Muscle layer of colon (tissue), 2 donors: ENCODE measurements around the gene SCMH1.

Source experiments
- H3K27ac ChIP-seq: one replicate; pipeline ENCODE4 v1.7.0; 2013; ENCODE audit warnings: low read depth, mild to moderate bottlenecking, low read length, moderate library complexity
- H3K27me3 ChIP-seq, 2 donors: one replicate each; pipeline ENCODE4 v1.7.0; 2013; ENCODE audit warnings: low read length in 2 of 2, mild to moderate bottlenecking in 2 of 2; ENCODE audit not compliant: insufficient read depth in 2 of 2, control insufficient read depth in 1 of 2
- H3K36me3 ChIP-seq: one replicate; pipeline ENCODE4 v1.7.0; 2013; ENCODE audit warnings: mild to moderate bottlenecking, low read length; ENCODE audit not compliant: insufficient read depth
- H3K4me1 ChIP-seq: one replicate; pipeline ENCODE4 v1.7.0; 2013; ENCODE audit warnings: mild to moderate bottlenecking, low read length; ENCODE audit not compliant: insufficient read depth
- H3K4me3 ChIP-seq, 2 donors: one replicate each; pipeline ENCODE4 v1.7.0; 2013; ENCODE audit warnings: low read length in 2 of 2, low read depth in 1 of 2, mild to moderate bottlenecking in 1 of 2, moderate library complexity in 1 of 2
- H3K9ac ChIP-seq: one replicate; pipeline ENCODE4 v1.7.0; 2013; ENCODE audit warnings: low read length
- H3K9me3 ChIP-seq: one replicate; pipeline ENCODE4 v1.7.0; 2013; ENCODE audit warnings: mild to moderate bottlenecking, low read length
- donor health status: abdominal sarcoma.
- donor health status: Adenocarcinoma of cecum.

Gene SCMH1

DNA sequence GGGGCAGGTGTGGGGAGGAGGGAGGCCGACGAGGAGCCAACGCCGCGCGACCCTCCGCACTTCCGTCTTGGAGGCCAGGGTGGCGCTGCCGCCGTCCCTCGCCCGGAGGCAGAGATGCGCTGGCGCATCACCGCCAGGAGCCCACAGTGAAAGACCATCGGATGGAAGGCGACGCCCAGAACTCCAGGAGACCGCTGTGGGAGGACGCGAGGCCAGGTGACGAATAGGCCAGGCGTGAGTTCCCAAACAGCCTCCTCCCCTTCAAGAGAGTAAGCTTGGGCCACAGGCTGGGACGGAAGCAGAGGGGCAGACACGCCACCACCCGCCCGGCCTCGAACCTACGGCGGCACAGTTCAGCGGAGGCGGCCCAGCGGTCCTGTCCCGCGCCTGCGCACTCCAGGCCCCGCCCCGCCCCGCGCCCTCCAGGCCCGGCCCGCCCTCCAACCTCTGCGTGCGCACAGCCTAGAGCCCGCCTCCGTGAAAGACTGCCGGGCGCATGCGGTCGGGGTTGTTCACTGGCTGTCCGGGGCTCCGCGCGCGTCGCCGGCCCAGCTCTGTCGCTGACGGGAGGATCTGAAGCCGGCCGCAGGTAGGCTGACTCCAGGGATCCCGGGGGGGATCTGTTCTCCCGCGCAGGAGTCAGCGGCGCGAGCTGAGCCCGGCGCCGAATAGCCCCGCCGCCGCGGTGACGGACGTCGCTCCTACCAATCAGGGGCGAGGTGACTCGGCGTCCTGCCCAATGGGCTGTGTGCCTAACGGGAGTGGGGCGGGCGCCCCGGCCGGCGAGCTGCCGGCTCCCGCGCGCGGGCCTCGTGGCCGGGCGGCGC is 262.7 kb downstream of the SCMH1 start, which contains the start of gene CTPS1:
CTPS1 (plus strand) TSS at position 456 of the 827 bp plus-strand sequence. CDS start 3,595 bp downstream, outside the sequence.
- peak within 1 kb of the TSS; percentile 72 to 91 for H3K4me3 ChIP-seq
- H3K9ac ChIP-seq = peak within 1 kb of the TSS; percentile 80
- H3K9me3 ChIP-seq = no peaks in the 10 kb centered on the region
- peak within 1 kb of the TSS; percentile 87 for H3K27ac ChIP-seq
- peaks cover 46% of the 10 kb centered on the region for H3K4me1 ChIP-seq
- H3K27me3 ChIP-seq = no peaks in the 10 kb centered on the region
- peaks cover 5% of the 10 kb centered on the region for H3K36me3 ChIP-seq

DNA sequence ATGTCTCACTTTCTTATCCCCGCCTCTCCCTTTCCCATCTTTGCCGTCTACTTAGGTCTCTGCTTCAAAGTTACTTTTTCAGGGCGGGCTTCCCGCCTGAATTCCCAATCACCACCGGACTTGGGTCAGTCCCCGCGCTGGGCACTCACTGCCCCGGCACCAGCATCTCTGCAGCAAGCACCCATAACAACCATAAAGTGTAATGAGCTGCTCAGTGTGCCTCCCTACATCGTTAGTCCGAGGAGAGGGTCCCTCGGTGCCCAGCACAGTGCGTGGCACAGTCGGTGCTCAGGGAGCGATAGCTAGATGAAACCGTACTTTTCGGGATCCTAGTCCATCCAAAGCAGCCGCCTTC is 263.2 kb downstream of the SCMH1 start:
- Histone ChIP-seq H3K4me1 (peaks cover 40% of the 10 kb centered on the region), H3K4me3 (peak overlapping the region; percentile 72 to 91), H3K9me3 (no peaks in the 10 kb centered on the region), H3K9ac (peak overlapping the region; percentile 80), H3K36me3 (no peaks in the 10 kb centered on the region), H3K27ac (peak overlapping the region; percentile 87), H3K27me3 (no peaks in the 10 kb centered on the region)

DNA sequence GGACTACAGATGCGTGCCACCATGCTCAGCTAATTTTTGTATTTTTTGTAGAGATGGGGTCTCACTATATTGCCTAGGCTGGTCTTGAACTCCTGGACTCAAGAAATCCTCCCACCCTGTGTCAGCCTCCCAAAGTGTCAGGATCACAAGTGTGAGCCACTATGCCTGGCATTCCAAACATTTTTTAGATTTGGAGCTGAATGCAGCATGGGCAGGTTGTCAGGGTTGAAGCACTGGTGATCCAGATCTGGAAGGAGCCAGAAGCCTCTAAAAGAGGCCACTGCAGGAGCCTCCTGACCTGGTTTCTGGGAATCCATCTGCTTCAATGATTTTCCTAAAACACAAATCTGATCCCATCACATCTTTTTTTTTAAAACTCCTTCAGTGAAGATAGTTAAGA is 264.4 kb downstream of the SCMH1 start:
- H3K36me3 ChIP-seq = no peaks in the 10 kb centered on the region
- H3K27me3 ChIP-seq = no peaks in the 10 kb centered on the region
- no peak overlapping the region for H3K9ac ChIP-seq
- no peaks in the 10 kb centered on the region for H3K9me3 ChIP-seq
- peaks cover 29% of the 10 kb centered on the region for H3K4me1 ChIP-seq
- no peak overlapping the region for H3K4me3 ChIP-seq
- H3K27ac ChIP-seq = no peak overlapping the region
